Aorta (tissue), 5 donors: Measurements from ENCODE around the gene RITA1. TPM values are rescaled to one million over a fixed set of nuclear protein-coding genes. Genes with fewer than 3 reads are reported as not detected.
A peak's percentile ranks its signal among the peaks of the same experiment; 100 is the strongest.

Source experiments
- ATAC-seq: fragments of 200-7000 bp; cut with Tn5 transposase; one replicate; pipeline ENCODE4 v1.9.1; 2022; ENCODE audit warnings: moderate library complexity; ENCODE audit not compliant: low FRiP score
- DNase-seq, 2 donors: peaks; one replicate each; pipeline ENCODE4 v3.0.0-alpha.2; 2020
- H3K27ac ChIP-seq, 2 donors: one replicate each; pipeline ENCODE4 v1.5.1; 2013; ENCODE audit warnings: low read length in 2 of 2, mild to moderate bottlenecking in 2 of 2, moderate library complexity in 2 of 2, control low read depth in 1 of 2, inconsistent platforms in 1 of 2, low read depth in 1 of 2
- H3K27me3 ChIP-seq, 2 donors: one replicate each; pipeline ENCODE4 v1.6.1; 2013; ENCODE audit warnings: control low read depth in 1 of 2, low read length in 1 of 2, mild to moderate bottlenecking in 1 of 2, moderate library complexity in 1 of 2; ENCODE audit not compliant: insufficient read depth in 2 of 2, control insufficient read depth in 1 of 2
- H3K36me3 ChIP-seq, 2 donors: one replicate each; pipeline ENCODE4 v1.6.1; 2013; ENCODE audit warnings: control low read depth in 1 of 2, low read length in 1 of 2, mild to moderate bottlenecking in 1 of 2; ENCODE audit not compliant: insufficient read depth in 2 of 2, control insufficient read depth in 1 of 2
- H3K4me1 ChIP-seq, 2 donors: one replicate each; pipeline ENCODE4 v1.6.1; 2013; ENCODE audit warnings: low read length in 2 of 2, control low read depth in 1 of 2, mild to moderate bottlenecking in 1 of 2, moderate library complexity in 1 of 2; ENCODE audit not compliant: insufficient read depth in 2 of 2, control insufficient read depth in 1 of 2
- H3K4me3 ChIP-seq, 2 donors: one replicate each; pipeline ENCODE4 v1.5.1; 2013; ENCODE audit warnings: low read length in 2 of 2, control low read depth in 1 of 2, mild to moderate bottlenecking in 1 of 2
- H3K9me3 ChIP-seq: one replicate; pipeline ENCODE4 v1.6.1; 2013; ENCODE audit warnings: mild to moderate bottlenecking, low read length; ENCODE audit not compliant: control insufficient read depth
- WGBS, 2 donors: extraction: QIAGEN DNeasy Blood & Tissue Kit; methylation state at CpG; one replicate each; pipeline ENCODE4 v1.1.7; 2013; 5-methylcytosine and 5-hydroxymethylcytosine counted together
- intact Hi-C, 2 donors: fragments of 100-400 bp; cut with DNase I; formaldehyde crosslinking; loops; one replicate each; pipeline versions ENCODE4 v1.14.2 to v1.15.0; 2022
- microRNA-seq, 2 donors: library from miRNA; unstranded; fragments of <30 nt; microRNA quantifications; one replicate each; pipeline ENCODE4 v1.2.0, GENCODE V29; 2020
- polyA plus RNA-seq, 2 donors: library from polyadenylated mRNA; stranded (reverse); fragments of 200-250 nt; gene quantifications; one replicate each; pipeline ENCODE4 v1.2.3, GENCODE V29; 2013
- total RNA-seq, 2 donors: library from RNA; stranded (reverse); fragmentation: NEBNext Ultra II Directional; extraction: Animal tissue kit (Norgen Biotek cat#: 25700); gene quantifications; one replicate each; pipeline ENCODE4 v1.2.1, GENCODE V29; 2021
- donor health status: healthy with polysubstance abuse.
- donor health status: Bipolar disorder and iron deficiency.
- donor health status: DM: no; HTN: no; CAD: no.
- donor health status: DM: no; HTN: no; CAD: no.
- donor health status: DM: yes; HTN: yes; CAD: no.

Gene RITA1
- total and polyA plus RNA-seq, 4 donors = 6.1 to 11.5 (median 10.4) TPM

DNA sequence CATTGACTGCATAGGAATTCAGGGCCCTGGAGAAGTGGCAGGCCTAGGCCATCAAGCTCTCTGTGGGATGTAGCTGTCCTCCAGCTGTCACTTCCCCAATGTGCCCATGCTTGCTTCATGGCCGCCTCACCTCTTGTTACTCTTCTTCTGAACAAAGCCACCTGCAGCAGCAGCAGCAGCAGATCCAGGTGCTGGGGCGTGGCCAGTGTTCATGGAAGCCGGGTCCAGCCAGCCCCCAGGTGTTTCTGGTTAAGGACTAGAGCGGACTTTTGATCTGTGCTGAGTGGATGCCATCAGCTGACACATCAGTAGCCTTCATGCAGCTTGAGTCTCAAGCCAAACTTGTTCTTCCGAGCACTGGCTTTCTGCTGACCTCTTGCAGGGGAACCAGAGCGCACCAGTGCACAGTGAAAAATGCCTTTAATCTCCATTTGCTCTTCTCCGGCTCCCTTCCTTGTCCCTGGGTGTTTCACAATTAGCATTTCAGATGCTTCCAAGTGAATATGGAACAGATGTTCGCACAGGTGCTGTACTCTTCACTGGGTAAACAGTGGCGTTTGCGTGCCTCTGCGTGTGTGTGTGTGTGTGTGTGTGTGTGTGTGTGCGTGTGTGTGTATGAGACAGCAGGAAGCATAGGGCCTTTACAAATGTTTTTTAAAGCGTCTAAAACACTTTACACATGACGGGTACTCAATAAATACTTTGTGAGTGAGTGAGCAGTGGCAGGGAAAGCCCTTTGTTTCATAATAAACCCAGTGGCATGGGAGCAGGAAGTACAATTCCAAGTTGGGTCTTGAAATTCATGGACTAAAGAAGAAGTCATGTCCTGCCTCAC is 55.9 kb downstream of the RITA1 start:
- no peak overlapping the region for H3K4me3 ChIP-seq
- no peaks in the 10 kb centered on the region for H3K27me3 ChIP-seq
- intact Hi-C loops = no loop called here
- peaks cover 5 to 14% of the 10 kb centered on the region in 2 donors for H3K4me1 ChIP-seq
- peak in 1 of 2 donors; percentile 81 for DNase-seq
- peak overlapping the region; percentile 52 to 90 for H3K27ac ChIP-seq
- WGBS, 2 donors = 58 to 59% methylated on average over 14 of the region's 14 CpGs
- no peaks in the 10 kb centered on the region for H3K36me3 ChIP-seq
- no peak for ATAC-seq
- H3K9me3 ChIP-seq = no peaks in the 10 kb centered on the region

Small RNA genes within 50 kb of the gene (microRNA-seq; reads per million reads assigned to microRNA genes)
- 0 reads per million in 2 donors for gene MIR7106

Other genes starting within 250 kb of the RITA1 start
- 10 to 100 TPM; 16.7 to 19.1 TPM for gene OAS3, start 247.2 kb upstream of the RITA1 start, total RNA-seq
- gene OAS3, start 247.2 kb upstream of the RITA1 start, polyA plus RNA-seq = 1 to 10 TPM; 2.6 to 4.8 TPM
- 10 to 100 TPM; 12.6 to 18.6 TPM for gene OAS2, start 207.2 kb upstream of the RITA1 start, total RNA-seq
- gene OAS2, start 207.2 kb upstream of the RITA1 start, polyA plus RNA-seq = 1 to 10 TPM; 4.8 to 8.1 TPM
- 1 to 10 TPM; 4.2 to 4.8 TPM for gene DTX1, start 129.0 kb upstream of the RITA1 start, total RNA-seq
- gene DTX1, start 129.0 kb upstream of the RITA1 start, polyA plus RNA-seq = under 1 TPM; 0.15 to 0.38 TPM
- not detected for gene RASAL1, start 50.0 kb upstream of the RITA1 start, total RNA-seq
- not detected for gene RASAL1, start 50.0 kb upstream of the RITA1 start, polyA plus RNA-seq
- gene CFAP73, start 36.0 kb upstream of the RITA1 start, total RNA-seq = not detected
- under 1 TPM in 1 of 2 donors, not detected in 1; 0.10 TPM for gene CFAP73, start 36.0 kb upstream of the RITA1 start, polyA plus RNA-seq
- gene DDX54, start 243 bp upstream of the RITA1 start, total RNA-seq = 10 to 100 TPM; 47.2 to 48.6 TPM
- 10 to 100 TPM; 12.6 to 70.8 TPM for gene DDX54, start 243 bp upstream of the RITA1 start, polyA plus RNA-seq
- gene TPCN1, start 35.7 kb downstream of the RITA1 start, total RNA-seq = 100 to 1,000 TPM in 1 of 2 donors, 10 to 100 TPM in 1; 65.9 to 128 TPM
- 100 to 1,000 TPM in 1 of 2 donors, 10 to 100 TPM in 1; 21.4 to 108 TPM for gene TPCN1, start 35.7 kb downstream of the RITA1 start, polyA plus RNA-seq
- 10 to 100 TPM; 32.8 to 48.6 TPM for gene SLC8B1, start 149.4 kb downstream of the RITA1 start, total RNA-seq
- gene SLC8B1, start 149.4 kb downstream of the RITA1 start, polyA plus RNA-seq = 10 to 100 TPM in 1 of 2 donors, 1 to 10 TPM in 1; 8.1 to 46.6 TPM
- gene PLBD2, start 172.9 kb downstream of the RITA1 start, total RNA-seq = 10 to 100 TPM; 60.6 to 76.1 TPM
- gene PLBD2, start 172.9 kb downstream of the RITA1 start, polyA plus RNA-seq = 10 to 100 TPM; 11.6 to 31.7 TPM
- 1 to 10 TPM; 1.8 to 4.4 TPM for gene SDS, start 218.2 kb downstream of the RITA1 start, total RNA-seq
- gene SDS, start 218.2 kb downstream of the RITA1 start, polyA plus RNA-seq = 1 to 10 TPM; 1.0 to 9.9 TPM
- 1 to 10 TPM; 3.8 to 4.5 TPM for gene SDSL, start 236.7 kb downstream of the RITA1 start, total RNA-seq
- gene SDSL, start 236.7 kb downstream of the RITA1 start, polyA plus RNA-seq = 10 to 100 TPM in 1 of 2 donors, 1 to 10 TPM in 1; 9.1 to 13.4 TPM